HL-60 (cell line): ENCODE data around the gene ADIPOR2.
"Not testable (repeated sequence)": the region's sequence is repeated elsewhere in the genome, so short reads cannot be mapped to it uniquely, and the experiment has no call there.

Source experiments
- DNase-seq, 2 experiments: peaks; one replicate each; pipeline ENCODE4 v3.0.0-alpha.2; 2010 to 2020; ENCODE audit warnings: low read depth in 1 of 2, low spot score in 1 of 2
- H3K27ac ChIP-seq: fragments of 250-450 bp; sonication (Bioruptor Pico); replicated peaks from 2 replicates; pipeline ENCODE4 v1.5.1; 2020; ENCODE audit warnings: mild to moderate bottlenecking, moderate library complexity
- H3K27me3 ChIP-seq: fragments of 250-450 bp; sonication (Bioruptor Pico); 2 replicates; pipeline ENCODE4 v1.5.1; 2021; ENCODE audit warnings: mild to moderate bottlenecking, moderate library complexity; ENCODE audit not compliant: insufficient read depth, poor library complexity, severe bottlenecking
- H3K4me3 ChIP-seq: replicated peaks from 2 replicates; pipeline ENCODE4 v1.5.1; 2011; ENCODE audit warnings: mild to moderate bottlenecking, control low read depth, low read length; ENCODE audit not compliant: insufficient read depth
- CTCF ChIP-seq: IDR thresholded peaks from one replicate; pipeline ENCODE4 v1.5.1; 2011; ENCODE audit warnings: low read length, control low read depth, inconsistent platforms; ENCODE audit not compliant: insufficient read depth
- GABPA ChIP-seq: IDR thresholded peaks from 2 replicates; pipeline ENCODE4 v1.6.1; 2012; ENCODE audit warnings: low read depth
- POLR2AphosphoS5 ChIP-seq: IDR thresholded peaks from 2 replicates; pipeline ENCODE4 v1.6.1; 2012; ENCODE audit warnings: low read depth
- REST ChIP-seq: IDR thresholded peaks from 2 replicates; pipeline ENCODE4 v1.6.1; 2012; ENCODE audit warnings: low read depth; ENCODE audit not compliant: insufficient replicate concordance
- SPI1 ChIP-seq: IDR thresholded peaks from 2 replicates; pipeline ENCODE4 v1.6.1; 2012; ENCODE audit warnings: low read depth, mild to moderate bottlenecking, borderline replicate concordance

The ADIPOR2 gene

GRCh38 chr12:1731019-1731687, 40.3 kb downstream of the ADIPOR2 start:
- DNase-seq = no peak
- TF ChIP-seq REST = no peak
- no peak for TF ChIP-seq SPI1
- TF ChIP-seq CTCF = no peak
- no peak for TF ChIP-seq GABPA
- no peak for TF ChIP-seq POLR2AphosphoS5
- H3K27ac ChIP-seq = no peak overlapping the region
- no peak overlapping the region for H3K4me3 ChIP-seq
- no peaks in the 10 kb centered on the region for H3K27me3 ChIP-seq

- DNase-seq = not testable (repeated sequence)
These were observed 40.8 kb downstream of the ADIPOR2 start for GRCh38 chr12:1731688-1732078.

GRCh38 chr12:1732914-1733313, 42.0 kb downstream of the ADIPOR2 start:
- Histone ChIP-seq H3K4me3 (no peak overlapping the region), H3K27ac (no peak overlapping the region), H3K27me3 (no peaks in the 10 kb centered on the region)
- TF ChIP-seq SPI1 = no peak
- no peak for TF ChIP-seq GABPA
- TF ChIP-seq REST = no peak
- TF ChIP-seq CTCF = no peak
- TF ChIP-seq POLR2AphosphoS5 = no peak
- DNase-seq = no peak

More at GRCh38 chr12:1731688-1732078, 40.8 kb downstream of the ADIPOR2 start:
- not testable (repeated sequence) for H3K4me3 ChIP-seq, H3K27ac ChIP-seq, H3K27me3 ChIP-seq

GRCh38 chr12:1733712-1734111, 42.8 kb downstream of the ADIPOR2 start:
- DNase-seq, H3K27me3 ChIP-seq, H3K27ac ChIP-seq, H3K4me3 ChIP-seq: not testable (repeated sequence)

GRCh38 chr12:1737652-1738286, 46.9 kb downstream of the ADIPOR2 start:
- Histone ChIP-seq H3K4me3 (no peak overlapping the region), H3K27me3 (no peaks in the 10 kb centered on the region), H3K27ac (no peak overlapping the region)
- DNase-seq = no peak
- TF ChIP-seq SPI1 (no peak), GABPA (no peak), POLR2AphosphoS5 (no peak), CTCF (no peak), REST (no peak)
